HepG2 (cell line): ENCODE results near the gene CRKL. TPM values are rescaled to one million over a fixed set of nuclear protein-coding genes. Genes with fewer than 3 reads are reported as not detected.

Experiments
- ATF4 ChIP-seq, 2 experiments: fragments of 450-650 bp in 1 of 2; sonication (generic) in 1 of 2; formaldehyde crosslinking; IDR thresholded peaks; 2 replicates each; pipeline versions ENCODE4 v1.5.0 to v1.8.0; 2020 to 2022; ENCODE audit warnings: mild to moderate bottlenecking in 1 of 2, missing genetic modification reagents in 1 of 2
- BCL6 ChIP-seq: IDR thresholded peaks from 2 replicates; pipeline ENCODE4 v1.6.1; 2016; ENCODE audit warnings: missing genetic modification reagents, missing compliant biosample characterization
- CBFB ChIP-seq: sonication (generic); formaldehyde crosslinking; IDR thresholded peaks from 2 replicates; pipeline ENCODE4 v1.4.0; 2020; ENCODE audit warnings: missing genetic modification reagents
- FIP1L1 ChIP-seq: fragments of 200-400 bp; formaldehyde crosslinking; IDR thresholded peaks from 2 replicates; pipeline ENCODE4 v1.6.1; 2018; ENCODE audit warnings: low read depth, mild to moderate bottlenecking, low read length, moderate library complexity, borderline replicate concordance; ENCODE audit not compliant: insufficient read depth
- HBP1 ChIP-seq: IDR thresholded peaks from 2 replicates; pipeline ENCODE4 v1.6.1; 2016; ENCODE audit warnings: low read depth, control low read depth
- IRF2 ChIP-seq: IDR thresholded peaks from 2 replicates; pipeline ENCODE4 v1.6.1; 2018; ENCODE audit warnings: missing genetic modification reagents, missing compliant biosample characterization
- MEIS2 ChIP-seq: sonication (generic); formaldehyde crosslinking; IDR thresholded peaks from 2 replicates; pipeline ENCODE4 v1.9.0; 2021; ENCODE audit warnings: mild to moderate bottlenecking, missing genetic modification reagents
- ONECUT2 ChIP-seq: sonication (generic); formaldehyde crosslinking; IDR thresholded peaks from 2 replicates; pipeline ENCODE4 v1.4.0; 2020; ENCODE audit warnings: missing genetic modification reagents
- PITX1 ChIP-seq: sonication (generic); formaldehyde crosslinking; IDR thresholded peaks from 2 replicates; pipeline ENCODE4 v1.5.1; 2020; ENCODE audit warnings: mild to moderate bottlenecking, missing genetic modification reagents
- SKI ChIP-seq: fragments of 450-650 bp; IDR thresholded peaks from one replicate; pipeline ENCODE4 v1.6.1; 2018; ENCODE audit warnings: mild to moderate bottlenecking; ENCODE audit not compliant: partially characterized antibody
- TCF7L2 ChIP-seq: IDR thresholded peaks from 2 replicates; pipeline ENCODE4 v1.6.1; 2011; ENCODE audit warnings: mild to moderate bottlenecking, low read depth, low read length, moderate library complexity
- TMF1 ChIP-seq: sonication (generic); formaldehyde crosslinking; IDR thresholded peaks from 2 replicates; pipeline ENCODE4 v1.8.1; 2022; ENCODE audit warnings: low read depth, missing genetic modification reagents
- U2AF2 ChIP-seq: fragments of 200-400 bp; formaldehyde crosslinking; IDR thresholded peaks from 2 replicates; pipeline ENCODE4 v1.6.1; 2017; ENCODE audit warnings: low read depth, mild to moderate bottlenecking, low read length
- ZC3H13 ChIP-seq: sonication (generic); formaldehyde crosslinking; IDR thresholded peaks from 2 replicates; pipeline ENCODE4 v1.8.1; 2023; ENCODE audit warnings: mild to moderate bottlenecking, missing genetic modification reagents, moderate library complexity
- ZMAT3 ChIP-seq: sonication (generic); formaldehyde crosslinking; conservative IDR thresholded peaks from 2 replicates; pipeline ENCODE4 v1.7.0; 2021; ENCODE audit warnings: missing genetic modification reagents
- ZNF17 ChIP-seq: sonication (generic); formaldehyde crosslinking; IDR thresholded peaks from 2 replicates; pipeline ENCODE4 v1.5.0; 2020; ENCODE audit warnings: mild to moderate bottlenecking, missing genetic modification reagents
- ZNF232 ChIP-seq: sonication (generic); formaldehyde crosslinking; IDR thresholded peaks from 2 replicates; pipeline ENCODE4 v1.4.0; 2020; ENCODE audit warnings: missing genetic modification reagents, borderline replicate concordance
- ZNF292 ChIP-seq: sonication (generic); formaldehyde crosslinking; IDR thresholded peaks from 2 replicates; pipeline ENCODE4 v1.8.1; 2022; ENCODE audit warnings: mild to moderate bottlenecking, low read depth, missing genetic modification reagents, borderline replicate concordance
- ZNF343 ChIP-seq: sonication (generic); formaldehyde crosslinking; IDR thresholded peaks from 2 replicates; pipeline ENCODE4 v1.4.0; 2020; ENCODE audit warnings: mild to moderate bottlenecking, missing genetic modification reagents
- ZNF441 ChIP-seq: sonication (generic); formaldehyde crosslinking; IDR thresholded peaks from 2 replicates; pipeline ENCODE4 v1.7.0; 2021; ENCODE audit warnings: missing genetic modification reagents, borderline replicate concordance
- ZNF616 ChIP-seq: sonication (generic); formaldehyde crosslinking; IDR thresholded peaks from 2 replicates; pipeline ENCODE4 v1.5.0; 2020; ENCODE audit warnings: low read depth, mild to moderate bottlenecking, missing genetic modification reagents
- ZNF850 ChIP-seq: sonication (generic); formaldehyde crosslinking; conservative IDR thresholded peaks from 2 replicates; pipeline ENCODE4 v1.9.0; 2021; ENCODE audit warnings: mild to moderate bottlenecking, missing genetic modification reagents
- polyA plus RNA-seq, 8 experiments: library from polyadenylated mRNA; depleted of rRNA in 3 of 8; stranded (reverse) in 7 of 8; unstranded in 1 of 8; fragments of >200 nt; fragmentation: Illumina TruSeq in 4 of 8; extraction: Trizol in 4 of 8; gene quantifications; 2 replicates each; pipeline versions ENCODE4 v1.2.1 to v1.2.3, GENCODE V29; 2011 to 2016; ENCODE audit warnings: low read depth in 4 of 8, missing spikeins in 1 of 8, mixed read lengths in 1 of 8; ENCODE audit not compliant: insufficient read depth in 1 of 8
- total RNA-seq, 5 experiments: library from RNA; depleted of rRNA; stranded (reverse); fragments of >200 nt; fragmentation: Illumina TruSeq; extraction: Trizol; gene quantifications; 2 replicates each; pipeline ENCODE4 v1.2.3, GENCODE V29; 2016; ENCODE audit warnings: low read depth in 1 of 5
- TF ChIP-seq, protein P1 (sequence below): sonication (generic); formaldehyde crosslinking; IDR thresholded peaks from 2 replicates; pipeline ENCODE4 v1.8.1; 2022; ENCODE audit warnings: low read depth, mild to moderate bottlenecking, missing genetic modification reagents
- TF ChIP-seq, protein P2 (sequence below): sonication (generic); formaldehyde crosslinking; IDR thresholded peaks from 2 replicates; pipeline ENCODE4 v1.4.0; 2020; ENCODE audit warnings: missing genetic modification reagents, mild to moderate bottlenecking, borderline replicate concordance

The CRKL gene
- total and polyA plus RNA-seq, 2 of the 13 experiments (the other 11 are each of a cell fraction or from before 2014, with no cell fraction given): 37.4 to 60.6 TPM

- TF ChIP-seq ZMAT3 (no peak), ATF4 (CRISPR knock-in tag; IDR thresholded peaks at IDR 0.05) (peak in 1 of 2 experiments; percentile 56; a peak in 1 of 4 replicates), MEIS2 (peak; percentile 81; the same call in 1 of the 2 replicates), ONECUT2 (CRISPR knock-in tag) (peak; percentile 53; the same call in 1 of the 2 replicates), U2AF2 (no peak), ZNF232 (CRISPR knock-in tag) (no peak), ZNF343 (CRISPR knock-in tag) (no peak), ZNF850 (CRISPR knock-in tag) (no peak), HBP1 (CRISPR knock-in tag) (0 out of 2 replicates have a peak, but pooled peaks have one; percentile 37), FIP1L1 (no peak), ZNF441 (CRISPR knock-in tag) (no peak), ZNF616 (no peak), CBFB (CRISPR knock-in tag) (no peak), ZNF292 (CRISPR knock-in tag) (0 out of 2 replicates have a peak, but pooled peaks have one; percentile 45), SKI (no peak), ZC3H13 (CRISPR knock-in tag) (peak; percentile 85; the same call in 1 of the 2 replicates), TCF7L2 (no peak), IRF2 (CRISPR knock-in tag) (peak; percentile 50; the same call in 1 of the 2 replicates), PITX1 (CRISPR knock-in tag) (peak; percentile 28; the same call in 1 of the 2 replicates), ZNF17 (CRISPR knock-in tag) (no peak), BCL6 (CRISPR knock-in tag) (peak; percentile 48; the same call in 1 of the 2 replicates), TMF1 (CRISPR knock-in tag) (no peak)
- TF ChIP-seq, protein P1, sequence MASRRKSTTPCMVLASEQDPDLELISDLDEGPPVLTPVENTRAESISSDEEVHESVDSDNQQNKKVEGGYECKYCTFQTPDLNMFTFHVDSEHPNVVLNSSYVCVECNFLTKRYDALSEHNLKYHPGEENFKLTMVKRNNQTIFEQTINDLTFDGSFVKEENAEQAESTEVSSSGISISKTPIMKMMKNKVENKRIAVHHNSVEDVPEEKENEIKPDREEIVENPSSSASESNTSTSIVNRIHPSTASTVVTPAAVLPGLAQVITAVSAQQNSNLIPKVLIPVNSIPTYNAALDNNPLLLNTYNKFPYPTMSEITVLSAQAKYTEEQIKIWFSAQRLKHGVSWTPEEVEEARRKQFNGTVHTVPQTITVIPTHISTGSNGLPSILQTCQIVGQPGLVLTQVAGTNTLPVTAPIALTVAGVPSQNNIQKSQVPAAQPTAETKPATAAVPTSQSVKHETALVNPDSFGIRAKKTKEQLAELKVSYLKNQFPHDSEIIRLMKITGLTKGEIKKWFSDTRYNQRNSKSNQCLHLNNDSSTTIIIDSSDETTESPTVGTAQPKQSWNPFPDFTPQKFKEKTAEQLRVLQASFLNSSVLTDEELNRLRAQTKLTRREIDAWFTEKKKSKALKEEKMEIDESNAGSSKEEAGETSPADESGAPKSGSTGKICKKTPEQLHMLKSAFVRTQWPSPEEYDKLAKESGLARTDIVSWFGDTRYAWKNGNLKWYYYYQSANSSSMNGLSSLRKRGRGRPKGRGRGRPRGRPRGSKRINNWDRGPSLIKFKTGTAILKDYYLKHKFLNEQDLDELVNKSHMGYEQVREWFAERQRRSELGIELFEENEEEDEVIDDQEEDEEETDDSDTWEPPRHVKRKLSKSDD (CRISPR knock-in tag): no peak
- TF ChIP-seq, protein P2, sequence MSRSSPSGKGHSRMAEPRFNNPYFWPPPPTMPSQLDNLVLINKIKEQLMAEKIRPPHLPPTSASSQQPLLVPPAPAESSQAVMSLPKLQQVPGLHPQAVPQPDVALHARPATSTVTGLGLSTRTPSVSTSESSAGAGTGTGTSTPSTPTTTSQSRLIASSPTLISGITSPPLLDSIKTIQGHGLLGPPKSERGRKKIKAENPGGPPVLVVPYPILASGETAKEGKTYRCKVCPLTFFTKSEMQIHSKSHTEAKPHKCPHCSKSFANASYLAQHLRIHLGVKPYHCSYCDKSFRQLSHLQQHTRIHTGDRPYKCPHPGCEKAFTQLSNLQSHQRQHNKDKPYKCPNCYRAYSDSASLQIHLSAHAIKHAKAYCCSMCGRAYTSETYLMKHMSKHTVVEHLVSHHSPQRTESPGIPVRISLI: no peak
Measured at GRCh38 chr22:20951151-20951931, 34.1 kb downstream of the CRKL start (continued).
